ENCODE results near the gene CCND2. TPM values are rescaled to one million over a fixed set of nuclear protein-coding genes. Genes with fewer than 3 reads are reported as not detected.

Gene CCND2
- total and polyA plus RNA-seq, 3 donors from 2014 or later = 7.9 to 21.3 (median 19.9) TPM

DNA sequence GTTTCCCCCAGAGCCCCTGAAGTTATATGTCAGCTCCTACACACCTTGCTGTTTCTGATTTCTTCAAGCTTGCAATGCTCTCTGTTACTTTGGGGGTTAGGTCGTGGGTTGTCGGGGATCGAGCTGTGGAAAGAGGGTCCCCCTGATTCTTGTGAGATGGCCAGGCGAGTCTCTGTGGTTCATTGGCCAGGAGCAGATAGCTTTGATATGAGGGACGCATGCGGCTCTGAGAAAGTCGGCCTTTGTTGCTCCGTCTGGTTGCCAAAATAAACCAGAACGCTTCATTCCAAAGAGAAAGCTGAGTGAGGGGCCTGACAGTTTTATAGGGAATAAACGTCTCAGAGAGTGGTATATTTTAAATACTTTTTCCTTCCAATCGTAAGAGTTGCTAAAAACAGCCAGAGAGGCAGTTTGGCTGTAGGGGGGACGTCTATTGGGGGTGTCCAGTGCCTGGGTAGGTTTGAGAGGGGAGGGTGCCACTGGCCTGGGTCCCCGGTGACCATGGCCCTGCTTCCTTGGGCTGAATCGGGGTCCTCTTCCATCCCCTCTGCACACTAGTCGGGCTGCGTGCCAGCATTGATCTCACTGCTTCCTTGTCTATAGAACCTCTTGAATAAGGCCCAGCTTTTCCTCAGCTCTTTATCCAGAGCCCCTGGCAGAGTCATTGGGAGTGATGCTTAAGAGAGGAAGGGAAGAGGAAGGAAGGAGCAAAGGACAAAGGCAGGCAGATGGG lies 18.9 kb downstream of the CCND2 start:
- H3K4me1 ChIP-seq = peaks cover 8% of the 10 kb centered on the region
- no peaks in the 10 kb centered on the region for H3K36me3 ChIP-seq (ENCODE audit: low read depth, missing control alignments)
- intact Hi-C loops (cut with DNase I; ENCODE audit: low total_unique reads) = no loop called here
- TF ChIP-seq POLR2A (IDR thresholded peaks at IDR 0.05) = no peak
- TF ChIP-seq, protein P1, sequence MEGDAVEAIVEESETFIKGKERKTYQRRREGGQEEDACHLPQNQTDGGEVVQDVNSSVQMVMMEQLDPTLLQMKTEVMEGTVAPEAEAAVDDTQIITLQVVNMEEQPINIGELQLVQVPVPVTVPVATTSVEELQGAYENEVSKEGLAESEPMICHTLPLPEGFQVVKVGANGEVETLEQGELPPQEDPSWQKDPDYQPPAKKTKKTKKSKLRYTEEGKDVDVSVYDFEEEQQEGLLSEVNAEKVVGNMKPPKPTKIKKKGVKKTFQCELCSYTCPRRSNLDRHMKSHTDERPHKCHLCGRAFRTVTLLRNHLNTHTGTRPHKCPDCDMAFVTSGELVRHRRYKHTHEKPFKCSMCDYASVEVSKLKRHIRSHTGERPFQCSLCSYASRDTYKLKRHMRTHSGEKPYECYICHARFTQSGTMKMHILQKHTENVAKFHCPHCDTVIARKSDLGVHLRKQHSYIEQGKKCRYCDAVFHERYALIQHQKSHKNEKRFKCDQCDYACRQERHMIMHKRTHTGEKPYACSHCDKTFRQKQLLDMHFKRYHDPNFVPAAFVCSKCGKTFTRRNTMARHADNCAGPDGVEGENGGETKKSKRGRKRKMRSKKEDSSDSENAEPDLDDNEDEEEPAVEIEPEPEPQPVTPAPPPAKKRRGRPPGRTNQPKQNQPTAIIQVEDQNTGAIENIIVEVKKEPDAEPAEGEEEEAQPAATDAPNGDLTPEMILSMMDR (IDR thresholded peaks at IDR 0.05) = no peak
- no peak for DNase-seq
- no peaks in the 10 kb centered on the region for H3K9me3 ChIP-seq
- H3K27ac ChIP-seq = no peak overlapping the region
- no peak overlapping the region for H3K4me3 ChIP-seq
- WGBS, 2 donors = 58 to 69% methylated on average over 14 to 16 of the region's 16 CpGs
- no peaks in the 10 kb centered on the region for H3K27me3 ChIP-seq

DNA sequence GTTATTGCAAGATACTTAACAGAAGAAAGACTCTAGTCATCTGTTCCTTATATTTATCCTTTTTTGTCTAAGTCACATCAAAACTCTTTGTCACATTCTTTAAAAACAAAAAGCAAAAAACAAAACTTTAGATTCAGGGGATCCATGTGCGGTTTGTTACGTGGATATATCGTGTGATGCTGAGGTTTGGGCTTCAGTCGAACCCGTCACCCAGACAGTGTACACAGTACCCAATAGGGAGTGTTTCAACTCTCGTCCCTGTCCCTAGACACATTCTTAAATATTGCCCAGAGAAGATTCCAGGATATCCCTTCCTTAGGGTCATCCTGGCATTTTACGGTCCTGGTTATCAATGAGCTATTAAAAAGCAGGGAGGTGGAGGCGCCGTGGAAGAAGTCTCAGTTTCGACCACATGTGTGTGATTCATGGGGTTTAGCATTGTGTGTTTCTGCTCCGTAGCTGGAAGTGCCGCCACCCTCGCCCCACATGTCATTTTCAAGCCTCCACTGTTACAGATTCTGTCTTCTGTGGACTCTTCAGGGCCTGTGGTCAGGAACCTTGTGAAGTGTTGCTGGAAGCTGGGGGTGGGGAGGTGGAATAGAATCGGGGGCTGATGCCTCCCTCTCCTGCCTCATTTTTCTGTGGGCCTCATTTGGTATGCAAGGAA lies 19.9 kb downstream of the CCND2 start:
- Histone ChIP-seq H3K27ac (no peak overlapping the region), H3K27me3 (no peaks in the 10 kb centered on the region), H3K36me3 (ENCODE audit: low read depth, missing control alignments) (no peaks in the 10 kb centered on the region), H3K4me1 (peaks cover 1% of the 10 kb centered on the region), H3K4me3 (no peak overlapping the region), H3K9me3 (no peaks in the 10 kb centered on the region)
- intact Hi-C loops (cut with DNase I; ENCODE audit: low total_unique reads) = no loop called here
- no peak for DNase-seq
- TF ChIP-seq POLR2A (IDR thresholded peaks at IDR 0.05) = no peak
- TF ChIP-seq, protein P1 (IDR thresholded peaks at IDR 0.05) = no peak
- WGBS, 2 donors = 68 to 89% methylated on average over 13 to 14 of the region's 14 CpGs

DNA sequence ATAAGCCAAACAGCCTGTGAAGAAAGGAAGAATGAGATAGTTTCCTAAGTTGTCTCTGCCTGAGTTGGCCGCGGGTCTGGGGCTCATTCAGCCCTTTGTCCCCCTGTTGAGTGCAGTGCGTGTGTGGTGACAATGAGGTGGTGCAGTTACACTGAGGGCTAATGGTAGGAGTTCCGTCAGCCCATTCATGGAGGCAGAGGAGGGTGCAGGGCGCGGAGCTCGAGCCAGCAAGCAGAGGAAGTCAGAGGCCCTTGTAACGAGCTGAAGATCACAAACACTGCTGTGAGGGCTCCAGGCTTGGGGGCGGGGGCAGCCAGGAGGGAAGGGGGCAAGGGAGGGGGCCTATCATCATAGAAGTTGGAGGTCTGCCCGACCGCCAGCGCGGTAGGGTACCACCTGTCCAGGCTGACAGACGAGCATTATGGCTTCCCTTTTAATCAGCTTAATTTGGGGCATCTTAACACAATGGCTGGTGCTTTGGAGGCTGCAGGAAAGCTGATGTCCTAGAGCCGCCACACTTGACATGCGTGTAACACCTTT lies 20.5 kb downstream of the CCND2 start:
- no peaks in the 10 kb centered on the region for H3K9me3 ChIP-seq
- no peaks in the 10 kb centered on the region for H3K27me3 ChIP-seq
- TF ChIP-seq POLR2A (IDR thresholded peaks at IDR 0.05) = no peak
- TF ChIP-seq, protein P1 (IDR thresholded peaks at IDR 0.05) = no peak
- WGBS, 2 donors = 65 to 75% methylated on average over 16 of the region's 16 CpGs
- intact Hi-C loops (cut with DNase I; ENCODE audit: low total_unique reads) = no loop called here
- DNase-seq = no peak
- H3K36me3 ChIP-seq (ENCODE audit: low read depth, missing control alignments) = no peaks in the 10 kb centered on the region
- no peaks in the 10 kb centered on the region for H3K4me1 ChIP-seq
- no peak overlapping the region for H3K27ac ChIP-seq
- no peak overlapping the region for H3K4me3 ChIP-seq

DNA sequence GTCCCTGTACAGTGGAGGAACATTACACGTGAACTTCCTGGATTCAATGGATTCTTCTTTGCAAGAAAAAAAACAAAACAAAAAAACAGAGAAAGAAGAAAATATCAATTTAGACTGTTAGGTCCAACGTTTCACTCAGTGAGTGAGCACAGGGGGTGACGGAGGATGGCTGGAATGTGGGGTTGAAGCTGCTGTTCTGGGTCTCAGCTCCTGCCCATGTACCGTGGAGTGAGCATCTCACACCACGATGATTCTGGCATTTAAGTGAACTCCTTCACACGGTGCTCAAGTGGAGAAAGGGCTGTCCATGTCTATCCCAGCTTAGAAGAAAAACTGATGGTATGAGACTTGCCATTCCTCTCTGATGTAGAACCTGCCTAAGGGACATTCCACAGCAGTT lies 23.2 kb downstream of the CCND2 start:
- WGBS, 2 donors = 51 to 57% methylated on average over 6 of the region's 6 CpGs
- intact Hi-C loops (cut with DNase I; ENCODE audit: low total_unique reads) = no loop called here
- no peak overlapping the region for H3K27ac ChIP-seq

More for the DNA sequence above, 23.2 kb downstream of the CCND2 start:
- H3K27me3 ChIP-seq = no peaks in the 10 kb centered on the region
- no peaks in the 10 kb centered on the region for H3K9me3 ChIP-seq
- no peak for TF ChIP-seq POLR2A (IDR thresholded peaks at IDR 0.05)
- TF ChIP-seq, protein P1 (IDR thresholded peaks at IDR 0.05) = no peak
- H3K4me1 ChIP-seq = no peaks in the 10 kb centered on the region
- no peak overlapping the region for H3K4me3 ChIP-seq
- no peak for DNase-seq
- H3K36me3 ChIP-seq (ENCODE audit: low read depth, missing control alignments) = no peaks in the 10 kb centered on the region

Measured in testis (tissue), 3 donors.